ENCODE results near the gene NPAS2. TPM values are rescaled to one million over a fixed set of nuclear protein-coding genes. Genes with fewer than 3 reads are reported as not detected.
A peak's percentile ranks its signal among the peaks of the same experiment; 100 is the strongest.

Gene NPAS2
- total RNA-seq, 3 donors from 2014 or later: 6.2 to 42.3 (median 22.5) TPM

- TF ChIP-seq CTCF (IDR thresholded peaks at IDR 0.05): no peak
- TF ChIP-seq POLR2AphosphoS5 (IDR thresholded peaks at IDR 0.05): no peak
- DNase-seq (ENCODE audit: low spot score in 2 of 2): no peak
- peak overlapping the region in 1 of 2 donors; percentile 61 for H3K27ac ChIP-seq
- H3K36me3 ChIP-seq: no peaks in the 10 kb centered on the region
- H3K27me3 ChIP-seq: no peaks in the 10 kb centered on the region
- intact Hi-C loops (cut with DNase I; ENCODE audit: low total_unique reads): no loop called here
- H3K4me3 ChIP-seq: no peak overlapping the region
- H3K9me3 ChIP-seq: no peaks in the 10 kb centered on the region
- H3K4me1 ChIP-seq: no peaks in the 10 kb centered on the region
Measured at GRCh38 chr2:100857915-100858314, 38.0 kb downstream of the NPAS2 start.

GRCh38 chr2:100859902-100860301 lies 40.0 kb downstream of the NPAS2 start:
- Histone ChIP-seq H3K36me3 (no peaks in the 10 kb centered on the region), H3K27ac (no peak overlapping the region), H3K27me3 (no peaks in the 10 kb centered on the region), H3K9me3 (no peaks in the 10 kb centered on the region), H3K4me1 (no peaks in the 10 kb centered on the region), H3K4me3 (no peak overlapping the region)
- TF ChIP-seq POLR2AphosphoS5 (IDR thresholded peaks at IDR 0.05) (no peak), CTCF (IDR thresholded peaks at IDR 0.05) (no peak), POLR2A (IDR thresholded peaks at IDR 0.05) (no peak)
- intact Hi-C loops (cut with DNase I; ENCODE audit: low total_unique reads): no loop called here
- DNase-seq (ENCODE audit: low spot score in 2 of 2): no peak

- H3K4me1 ChIP-seq: no peaks in the 10 kb centered on the region
- H3K9me3 ChIP-seq: no peaks in the 10 kb centered on the region
- H3K27ac ChIP-seq: no peak overlapping the region
- H3K4me3 ChIP-seq: no peak overlapping the region
- TF ChIP-seq POLR2AphosphoS5 (IDR thresholded peaks at IDR 0.05) (no peak), POLR2A (IDR thresholded peaks at IDR 0.05) (no peak), CTCF (IDR thresholded peaks at IDR 0.05) (no peak)
- H3K27me3 ChIP-seq: no peaks in the 10 kb centered on the region
- H3K36me3 ChIP-seq: no peaks in the 10 kb centered on the region
- intact Hi-C loops (cut with DNase I; ENCODE audit: low total_unique reads): no loop called here
- no peak for DNase-seq (ENCODE audit: low spot score in 2 of 2)
Measured at GRCh38 chr2:100861340-100861739, 41.4 kb downstream of the NPAS2 start.

GRCh38 chr2:100862081-100862480 lies 42.1 kb downstream of the NPAS2 start:
- TF ChIP-seq CTCF (IDR thresholded peaks at IDR 0.05): no peak
- no peak for TF ChIP-seq POLR2AphosphoS5 (IDR thresholded peaks at IDR 0.05)
- TF ChIP-seq POLR2A (IDR thresholded peaks at IDR 0.05): no peak
- no peak overlapping the region for H3K4me3 ChIP-seq
- no peaks in the 10 kb centered on the region for H3K9me3 ChIP-seq
- DNase-seq (ENCODE audit: low spot score in 2 of 2): no peak
- no peaks in the 10 kb centered on the region for H3K4me1 ChIP-seq
- H3K27me3 ChIP-seq: no peaks in the 10 kb centered on the region
- H3K36me3 ChIP-seq: no peaks in the 10 kb centered on the region
- intact Hi-C loops (cut with DNase I; ENCODE audit: low total_unique reads): no loop called here
- no peak overlapping the region for H3K27ac ChIP-seq

GRCh38 chr2:100865816-100866460 lies 46.0 kb downstream of the NPAS2 start:
- no peak overlapping the region for H3K27ac ChIP-seq
- TF ChIP-seq POLR2AphosphoS5 (IDR thresholded peaks at IDR 0.05) (no peak), POLR2A (IDR thresholded peaks at IDR 0.05) (no peak), CTCF (IDR thresholded peaks at IDR 0.05) (no peak)
- H3K36me3 ChIP-seq: no peaks in the 10 kb centered on the region
- DNase-seq (ENCODE audit: low spot score in 2 of 2): no peak
- peaks cover 0 to 7% of the 10 kb centered on the region in 2 donors for H3K9me3 ChIP-seq
- no peaks in the 10 kb centered on the region for H3K27me3 ChIP-seq
- intact Hi-C loops (cut with DNase I; ENCODE audit: low total_unique reads): no loop called here
- no peaks in the 10 kb centered on the region for H3K4me1 ChIP-seq
- H3K4me3 ChIP-seq: no peak overlapping the region

Data from breast epithelium (tissue), 4 donors.